Activated CD8-positive, alpha-beta T cell treated with anti-CD3 and anti-CD28 coated beads, Interleukin-2, amount 10 ng/mL, durations not matched to agents 7 days and 5 days (primary cell): ENCODE measurements around the gene RPL32. TPM values are rescaled to one million over a fixed set of nuclear protein-coding genes. Genes with fewer than 3 reads are reported as not detected.
"Not testable (repeated sequence)": the region's sequence is repeated elsewhere in the genome, so short reads cannot be mapped to it uniquely, and the experiment has no call there.

Source experiments
- ATAC-seq: fragments of 150-1000 bp; cut with Tn5 transposase; one replicate; pipeline ENCODE4 v1.10.0; 2021; ENCODE audit warnings: moderate library complexity
- CTCF ChIA-PET: fragments of 350-600 bp; sonication (Branson Sonifier 250); formaldehyde crosslinking; loops from one replicate; lab custom pipeline; 2021; ENCODE audit warnings: antibody characterized with exemption; lab: Charles Lee
- POLR2A ChIA-PET: fragments of 350-600 bp; sonication (Branson Sonifier 250); formaldehyde crosslinking; loops from one replicate; lab custom pipeline; 2021; ENCODE audit warnings: antibody characterized with exemption; lab: Charles Lee
- DNase-seq: peaks from one replicate; pipeline ENCODE4 v3.0.0-alpha.2; 2020
- H3K27ac Mint-ChIP-seq: one replicate; pipeline ENCODE4 v1.8.0; 2021; ENCODE audit warnings: mild to moderate bottlenecking, mixed read lengths
- H3K27me3 Mint-ChIP-seq: one replicate; pipeline ENCODE4 v1.8.0; 2021; ENCODE audit warnings: low read depth, mixed read lengths
- H3K36me3 Mint-ChIP-seq: one replicate; pipeline ENCODE4 v1.8.0; 2021; ENCODE audit warnings: low read depth, mixed read lengths
- H3K4me1 Mint-ChIP-seq: one replicate; pipeline ENCODE4 v1.8.0; 2021; ENCODE audit warnings: low read depth, mixed read lengths
- H3K4me3 Mint-ChIP-seq: one replicate; pipeline ENCODE4 v1.8.0; 2021; ENCODE audit warnings: mild to moderate bottlenecking, mixed read lengths
- H3K9me3 Mint-ChIP-seq: one replicate; pipeline ENCODE4 v1.8.0; 2022; ENCODE audit warnings: mixed read lengths; ENCODE audit not compliant: insufficient read depth
- total RNA-seq, 2 experiments: library from RNA; stranded (reverse); gene quantifications; one replicate each; pipeline ENCODE4 v1.2.3, GENCODE V29; 2021

Gene RPL32
- total RNA-seq, 2 experiments from 2014 or later: 1,764 to 1,890 TPM

DNA sequence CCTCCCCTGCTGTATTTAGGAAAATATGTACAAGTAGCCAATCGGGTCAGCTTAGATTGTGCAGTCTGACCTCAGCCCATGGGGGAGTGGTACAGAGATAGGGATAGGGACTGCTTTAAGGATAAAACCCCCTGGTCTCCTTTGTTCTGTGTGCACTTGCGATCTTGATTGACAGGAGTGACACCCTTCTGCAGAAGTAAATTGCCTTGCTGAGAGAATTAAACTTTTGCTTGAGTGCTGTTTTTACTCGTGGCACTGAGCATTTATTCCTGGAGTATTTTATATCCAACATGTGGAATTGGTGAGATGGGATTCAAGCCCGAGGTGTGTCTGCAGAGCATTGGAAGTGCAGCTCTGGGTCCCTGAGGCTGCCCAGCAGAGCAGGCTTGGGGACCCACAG lies 23.9 kb upstream of the RPL32 start:
- DNase-seq: no peak
- H3K4me3 Mint-ChIP-seq: no peak overlapping the region
- ChIA-PET CTCF (interaction anchor here (1.3 kb wide), 1 partner anchor 120 kb away, joined by 3 read pairs; no protein-coding TSS in a partner anchor), POLR2A (no interaction called here)
- H3K27me3 Mint-ChIP-seq: peaks cover 22% of the 10 kb centered on the region
- H3K9me3 Mint-ChIP-seq: no peaks in the 10 kb centered on the region
- ATAC-seq: no peak
- H3K36me3 Mint-ChIP-seq: no peaks in the 10 kb centered on the region
- H3K27ac Mint-ChIP-seq: no peak overlapping the region
- H3K4me1 Mint-ChIP-seq: peaks cover 16% of the 10 kb centered on the region

DNA sequence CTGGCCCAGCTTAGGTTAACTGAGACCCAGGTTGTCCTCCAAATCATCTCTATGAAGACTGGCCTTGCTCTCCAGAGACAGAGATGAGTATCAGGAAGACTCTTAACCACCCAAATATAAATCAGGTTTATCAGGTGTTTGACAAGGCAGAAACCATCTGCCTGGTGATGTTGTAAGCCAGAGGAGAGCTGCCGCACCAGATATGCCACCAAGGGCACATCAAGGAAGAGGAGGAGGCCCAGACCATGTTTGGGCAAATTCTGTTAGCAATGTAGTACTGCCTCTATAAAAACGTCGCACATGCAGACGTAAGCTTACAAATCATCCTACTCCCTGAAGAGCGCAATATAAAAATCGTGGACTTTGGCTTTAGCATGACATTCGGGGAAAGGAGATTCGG lies 21.0 kb upstream of the RPL32 start:
- CTCF ChIA-PET: interaction anchor here (1.2 to 2.1 kb wide), 2 partner anchors 20 to 29 kb away, joined by 4 to 6 read pairs; no protein-coding TSS in a partner anchor
- H3K4me1 Mint-ChIP-seq: no peaks in the 10 kb centered on the region

DNA sequence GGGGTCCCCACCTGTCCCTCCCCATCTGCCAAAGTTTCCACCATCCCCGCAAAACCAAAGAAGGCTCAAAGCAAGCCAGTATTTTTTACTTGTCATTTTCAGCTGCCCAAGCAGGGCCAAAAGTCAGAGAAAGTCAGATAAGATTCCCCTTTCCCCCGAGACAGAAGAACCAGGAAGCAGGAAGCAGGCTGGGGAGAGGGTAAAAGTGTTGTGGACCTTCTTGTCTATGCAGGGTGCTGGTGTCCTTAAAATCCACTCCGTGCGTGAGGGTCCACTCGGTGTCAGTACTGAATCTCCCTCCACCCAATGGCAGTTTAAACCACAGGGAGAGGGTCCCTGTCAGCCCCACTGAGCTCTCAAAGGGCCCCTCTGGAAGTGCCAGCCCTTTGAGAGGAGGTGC lies 20.2 kb upstream of the RPL32 start:
- POLR2A ChIA-PET: no interaction called here
- ATAC-seq (no peak), DNase-seq (no peak)
- Mint-ChIP-seq H3K27me3 (peaks cover 13% of the 10 kb centered on the region), H3K9me3 (no peaks in the 10 kb centered on the region), H3K4me1 (no peaks in the 10 kb centered on the region), H3K4me3 (no peak overlapping the region), H3K27ac (no peak overlapping the region), H3K36me3 (no peaks in the 10 kb centered on the region)
- CTCF ChIA-PET: no interaction called here

More for the DNA sequence above, 21.0 kb upstream of the RPL32 start:
- Mint-ChIP-seq H3K9me3 (no peaks in the 10 kb centered on the region), H3K27ac (no peak overlapping the region), H3K4me3 (no peak overlapping the region), H3K36me3 (no peaks in the 10 kb centered on the region), H3K27me3 (peaks cover 13% of the 10 kb centered on the region)
- POLR2A ChIA-PET: interaction anchor here (0.9 kb wide), 1 partner anchor 8 kb away, joined by 3 read pairs; no protein-coding TSS in a partner anchor
- DNase-seq: no peak
- no peak for ATAC-seq

DNA sequence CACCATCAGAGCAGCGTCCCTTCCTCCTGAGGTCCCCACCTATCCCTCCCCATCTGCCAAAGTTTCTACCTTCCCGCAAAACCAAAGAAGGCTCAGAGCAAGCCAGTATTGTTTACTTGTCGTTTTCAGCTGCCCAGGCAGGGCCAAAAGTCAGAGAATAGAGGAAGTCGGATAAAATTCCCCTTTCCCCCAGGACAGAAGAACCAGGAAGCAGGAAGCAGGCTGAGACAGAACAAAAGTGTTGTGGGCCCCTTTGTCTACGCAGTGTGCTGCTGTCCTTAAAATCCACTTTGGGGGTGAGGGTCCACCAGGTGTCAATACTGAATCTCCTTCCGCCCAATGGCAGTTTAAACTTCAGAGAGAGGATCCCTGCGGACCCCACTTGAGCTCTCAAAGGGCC lies 18.5 kb upstream of the RPL32 start:
- CTCF ChIA-PET: interaction anchor here (1.1 kb wide), 1 partner anchor 18 kb away, joined by 4 read pairs; the partner anchor contains the start of gene RPL32
- DNase-seq (no peak), ATAC-seq (no peak)
- POLR2A ChIA-PET: no interaction called here
- no peak overlapping the region for H3K4me3 Mint-ChIP-seq
- H3K9me3 Mint-ChIP-seq: no peaks in the 10 kb centered on the region
- no peaks in the 10 kb centered on the region for H3K36me3 Mint-ChIP-seq
- no peak overlapping the region for H3K27ac Mint-ChIP-seq
- H3K4me1 Mint-ChIP-seq: no peaks in the 10 kb centered on the region
- peaks cover 12% of the 10 kb centered on the region for H3K27me3 Mint-ChIP-seq

DNA sequence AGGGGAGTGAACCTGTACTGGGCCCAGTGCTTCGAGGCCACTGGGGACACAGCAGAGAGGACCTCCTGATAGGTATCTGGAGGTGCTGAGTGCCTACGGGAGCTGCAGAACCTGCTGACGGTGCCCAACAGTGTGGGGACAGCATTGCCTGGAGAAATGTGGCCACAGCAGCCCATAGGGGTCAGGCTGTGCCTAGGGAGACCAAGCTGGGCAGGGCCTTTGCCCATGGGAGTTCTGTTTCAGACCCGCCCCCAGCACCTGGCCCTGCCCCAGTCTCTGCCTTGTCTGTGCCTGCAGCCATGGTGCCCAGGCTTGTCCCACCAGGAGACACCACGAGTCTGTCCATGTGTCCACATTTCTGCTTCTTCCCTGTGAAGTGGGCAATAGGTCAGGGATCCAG lies 15.3 kb upstream of the RPL32 start:
- Mint-ChIP-seq H3K27ac (no peak overlapping the region), H3K9me3 (no peaks in the 10 kb centered on the region), H3K27me3 (peaks cover 25% of the 10 kb centered on the region), H3K4me1 (no peaks in the 10 kb centered on the region), H3K4me3 (no peak overlapping the region), H3K36me3 (no peaks in the 10 kb centered on the region)
- ATAC-seq (no peak), DNase-seq (no peak)
- ChIA-PET CTCF (interaction anchor here (1.0 to 2.8 kb wide), 2 partner anchors 15 to 35 kb away, joined by 3 to 6 read pairs; partner anchors contain the start of gene RPL32), POLR2A (no interaction called here)

DNA sequence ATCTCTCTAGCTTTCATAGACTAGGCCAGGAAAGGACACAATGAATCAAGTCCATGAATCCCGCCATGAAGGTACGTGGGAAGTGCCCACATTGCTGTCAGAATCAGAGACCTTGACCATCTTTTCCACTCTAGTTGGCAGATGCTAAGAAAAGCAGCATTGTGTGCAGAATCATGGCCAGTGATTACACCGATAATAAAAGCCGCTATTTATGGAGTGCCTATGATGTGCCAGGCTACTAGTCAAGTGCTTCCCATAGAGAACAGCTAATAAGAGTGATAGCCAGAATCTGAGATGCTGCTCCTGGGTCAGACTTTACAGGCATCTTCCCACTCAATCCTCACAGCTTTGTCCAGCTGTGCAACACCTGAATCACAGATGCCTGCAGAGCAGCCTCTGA lies 13.2 kb upstream of the RPL32 start:
- ChIA-PET POLR2A (interaction anchor here (0.7 kb wide), 1 partner anchor 8 kb away, joined by 3 read pairs; no protein-coding TSS in a partner anchor), CTCF (no interaction called here)
- ATAC-seq (no peak), DNase-seq (no peak)
- Mint-ChIP-seq H3K27ac (no peak overlapping the region), H3K4me3 (no peak overlapping the region), H3K9me3 (no peaks in the 10 kb centered on the region), H3K4me1 (no peaks in the 10 kb centered on the region), H3K36me3 (no peaks in the 10 kb centered on the region), H3K27me3 (peaks cover 25% of the 10 kb centered on the region)

DNA sequence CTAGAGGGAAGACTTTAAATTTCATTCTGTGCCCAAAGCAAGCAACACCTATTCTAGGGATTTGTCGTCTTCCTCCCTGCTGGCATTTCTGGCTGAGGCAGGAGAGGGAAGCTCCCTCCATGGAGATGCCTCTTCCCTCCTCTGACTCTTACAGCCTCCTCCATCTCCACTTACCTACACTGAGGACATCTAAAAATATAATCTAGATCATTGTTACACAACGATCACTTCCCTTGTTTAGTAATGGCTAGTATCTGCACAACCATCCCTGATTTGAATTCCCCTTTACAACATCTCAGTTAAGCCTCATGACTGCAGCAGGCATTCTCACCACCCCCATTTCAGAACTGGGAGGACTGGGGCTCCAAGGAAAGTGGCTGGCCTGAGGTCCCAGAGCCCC lies 12.5 kb upstream of the RPL32 start:
- H3K27me3 Mint-ChIP-seq: peaks cover 25% of the 10 kb centered on the region
- CTCF ChIA-PET, H3K4me3 Mint-ChIP-seq, H3K9me3 Mint-ChIP-seq, ATAC-seq, DNase-seq, H3K4me1 Mint-ChIP-seq, H3K27ac Mint-ChIP-seq, H3K36me3 Mint-ChIP-seq: not testable (repeated sequence)
- POLR2A ChIA-PET: interaction anchor here (0.7 kb wide), 1 partner anchor 9 kb away, joined by 3 read pairs; no protein-coding TSS in a partner anchor

DNA sequence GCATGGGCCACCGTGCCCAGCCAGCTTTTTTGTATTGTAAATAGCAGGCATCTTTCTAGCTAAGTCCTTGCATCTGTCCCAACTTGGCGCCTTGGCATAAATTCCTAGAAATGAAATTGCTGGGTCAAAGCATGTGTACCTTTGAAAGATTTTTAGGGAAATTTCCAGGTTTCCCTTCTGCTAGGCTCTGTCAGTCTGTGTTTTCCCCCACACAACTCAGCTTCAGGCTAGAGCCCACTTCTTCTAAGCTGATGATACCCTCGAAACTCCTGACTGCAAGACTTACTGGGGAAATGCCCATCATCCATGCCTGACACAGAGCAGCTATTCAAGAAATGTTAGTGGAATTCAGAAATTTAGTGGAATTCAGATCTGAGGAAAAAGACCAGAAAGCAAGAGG lies 10.8 kb upstream of the RPL32 start:
- POLR2A ChIA-PET: no interaction called here
- Mint-ChIP-seq H3K27me3 (peaks cover 23% of the 10 kb centered on the region), H3K27ac (no peak overlapping the region), H3K9me3 (no peaks in the 10 kb centered on the region), H3K36me3 (no peaks in the 10 kb centered on the region), H3K4me3 (no peak overlapping the region), H3K4me1 (no peaks in the 10 kb centered on the region)
- no peak for ATAC-seq
- CTCF ChIA-PET: interaction anchor here (1.9 kb wide), 1 partner anchor 10 kb away, joined by 11 read pairs; the partner anchor contains the start of gene RPL32
- DNase-seq: no peak

DNA sequence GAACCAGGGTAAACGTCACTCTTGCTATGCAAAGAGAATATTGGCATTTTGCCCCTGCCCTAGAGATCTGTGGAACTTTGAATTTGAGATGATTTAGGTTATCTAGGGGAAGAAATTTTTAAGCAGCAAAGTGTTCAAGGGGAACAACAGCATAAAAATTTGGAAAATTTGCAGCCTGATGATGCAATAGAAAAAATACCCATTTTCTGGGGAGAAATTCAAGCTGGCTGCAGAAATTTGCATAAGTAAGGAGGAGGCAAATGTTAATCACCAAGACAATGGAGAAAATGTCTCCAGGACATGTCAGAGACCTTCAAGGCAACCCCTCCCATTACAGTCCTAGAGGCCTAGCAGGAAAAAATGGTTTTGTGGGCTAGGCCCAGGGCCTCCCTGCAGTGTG lies 4.4 kb upstream of the RPL32 start:
- DNase-seq (no peak), ATAC-seq (no peak)
- ChIA-PET POLR2A (interaction anchor here (0.7 kb wide), 1 partner anchor 9 kb away, joined by 3 read pairs; no protein-coding TSS in a partner anchor), CTCF (interaction anchor here (1.3 kb wide), 1 partner anchor 46 kb away, joined by 4 read pairs; no protein-coding TSS in a partner anchor)
- no peak overlapping the region for H3K4me3 Mint-ChIP-seq
- H3K36me3 Mint-ChIP-seq: peaks cover 4% of the 10 kb centered on the region
- peaks cover 6% of the 10 kb centered on the region for H3K4me1 Mint-ChIP-seq
- H3K27me3 Mint-ChIP-seq: peaks cover 2% of the 10 kb centered on the region
- no peaks in the 10 kb centered on the region for H3K9me3 Mint-ChIP-seq
- H3K27ac Mint-ChIP-seq: no peak overlapping the region

DNA sequence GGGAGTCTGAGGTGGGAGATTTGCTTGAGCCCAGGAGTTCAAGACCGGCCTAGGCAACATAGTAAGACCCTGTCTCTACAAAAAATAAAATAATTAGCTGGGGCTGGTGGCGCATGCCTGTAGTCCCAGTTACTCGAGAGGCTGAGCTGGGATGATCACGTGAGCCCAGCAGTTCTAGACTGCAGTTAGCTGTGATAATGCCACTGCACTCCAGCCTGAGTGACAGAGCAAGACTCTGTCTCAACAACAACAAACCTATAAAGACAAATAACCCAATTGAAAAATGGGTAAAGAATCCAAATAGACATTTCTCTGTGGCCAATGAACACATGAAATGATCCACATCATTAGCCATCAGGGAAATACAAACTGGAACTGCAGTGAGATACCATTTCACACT lies 1.1 kb upstream of the RPL32 start:
- POLR2A ChIA-PET: interaction anchor here (1.2 to 1.3 kb wide), 2 partner anchors 12 to 25 kb away, joined by 3 to 4 read pairs; no protein-coding TSS in a partner anchor
- no peak overlapping the region for H3K4me3 Mint-ChIP-seq
- CTCF ChIA-PET: interaction anchor here (0.8 to 3.1 kb wide), 18 partner anchors 9 to 136 kb away, joined by 3 to 22 read pairs (median 7); no protein-coding TSS in a partner anchor
- peaks cover 2% of the 10 kb centered on the region for H3K27me3 Mint-ChIP-seq
- peaks cover 37% of the 10 kb centered on the region for H3K36me3 Mint-ChIP-seq
- no peaks in the 10 kb centered on the region for H3K9me3 Mint-ChIP-seq
- DNase-seq (no peak), ATAC-seq (no peak)
- H3K27ac Mint-ChIP-seq: no peak overlapping the region
- peaks cover 39% of the 10 kb centered on the region for H3K4me1 Mint-ChIP-seq

DNA sequence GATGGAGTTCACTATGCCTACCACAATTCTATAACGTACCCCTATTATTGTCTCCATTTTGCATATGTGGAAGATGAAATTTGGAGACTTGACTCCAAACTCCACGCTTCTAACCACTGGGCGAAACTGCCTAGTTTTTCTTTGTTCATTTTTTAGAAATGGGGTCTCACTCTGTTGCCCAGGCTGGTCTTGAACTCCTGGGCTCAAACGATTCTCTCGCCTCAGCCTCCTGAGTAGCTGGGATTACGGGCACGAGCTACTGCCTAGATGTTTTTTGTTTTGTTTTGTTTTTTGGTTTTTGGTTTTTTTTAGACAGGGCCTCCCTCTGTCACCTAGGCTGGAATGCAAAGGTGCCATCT lies 584 bp upstream of the RPL32 start:
- Mint-ChIP-seq H3K9me3 (no peaks in the 10 kb centered on the region), H3K36me3 (peaks cover 42% of the 10 kb centered on the region), H3K4me3 (peak overlapping the region; percentile 96), H3K4me1 (peaks cover 43% of the 10 kb centered on the region), H3K27ac (peak overlapping the region; percentile 99), H3K27me3 (peaks cover 2% of the 10 kb centered on the region)
- POLR2A ChIA-PET: interaction anchor here (0.7 to 2.0 kb wide), 10 partner anchors 10 to 179 kb away, joined by 3 to 16 read pairs (median 4); no protein-coding TSS in a partner anchor
- CTCF ChIA-PET: interaction anchor here (0.6 to 3.1 kb wide), 34 partner anchors 9 to 236 kb away, joined by 3 to 22 read pairs (median 4); partner anchors contain the start of gene CAND2
- DNase-seq: no peak
- ATAC-seq: no peak

DNA sequence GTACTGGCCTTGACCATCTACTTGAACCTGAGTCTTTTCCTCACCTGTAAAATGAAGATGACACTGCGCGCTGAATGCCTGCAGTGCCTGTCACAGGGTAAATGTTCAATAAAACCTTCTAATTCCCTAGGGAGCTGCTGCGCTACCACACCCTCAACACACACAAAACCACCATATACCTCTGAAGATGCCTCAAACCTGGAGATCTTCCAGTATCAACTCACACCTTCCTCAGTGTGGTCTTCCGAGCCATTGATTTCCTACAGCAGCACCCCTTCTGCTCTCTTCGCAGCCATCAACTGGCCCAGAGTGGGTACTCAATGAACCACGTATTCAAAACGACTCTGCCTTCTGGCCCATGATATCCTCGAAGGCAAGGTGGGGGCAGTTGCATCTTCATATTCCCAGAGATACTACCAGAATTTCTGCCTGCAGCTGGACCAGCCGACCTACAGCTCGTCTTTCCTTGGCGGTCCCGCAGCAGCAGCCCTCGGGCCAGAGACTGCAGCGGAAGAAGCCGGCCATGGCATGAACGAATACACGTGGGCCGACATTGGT lies 695 bp downstream of the RPL32 start:
- DNase-seq (no peak), ATAC-seq (peak; percentile 59)
- H3K27me3 Mint-ChIP-seq: peaks cover 2% of the 10 kb centered on the region
- H3K9me3 Mint-ChIP-seq: no peaks in the 10 kb centered on the region
- H3K4me1 Mint-ChIP-seq: peaks cover 54% of the 10 kb centered on the region
- peak overlapping the region; percentile 99 for H3K27ac Mint-ChIP-seq
- peak overlapping the region; percentile 96 for H3K4me3 Mint-ChIP-seq
- peaks cover 54% of the 10 kb centered on the region for H3K36me3 Mint-ChIP-seq
- CTCF ChIA-PET: interaction anchor here (1.0 to 3.1 kb wide), 13 partner anchors 8 to 171 kb away, joined by 3 to 22 read pairs (median 6); no protein-coding TSS in a partner anchor
- POLR2A ChIA-PET: interaction anchor here (0.6 to 2.0 kb wide), 7 partner anchors 8 to 588 kb away, joined by 3 to 16 read pairs (median 4); no protein-coding TSS in a partner anchor
